Loucy (cell line): ENCODE measurements around the gene CTIF.

ENCODE experiments used
- H2AFZ ChIP-seq: fragments of 200-600 bp; sonication (generic); 2 replicates; pipeline ENCODE4 v1.6.0; 2016; ENCODE audit warnings: antibody characterized with exemption, mild to moderate bottlenecking, low read length, moderate library complexity
- H3F3A ChIP-seq: fragments of 200-600 bp; 2 replicates; pipeline ENCODE4 v1.6.0; 2016; ENCODE audit warnings: antibody characterized with exemption, low read depth, mild to moderate bottlenecking
- H3K27me3 ChIP-seq: fragments of 200-600 bp; sonication (generic); 2 replicates; pipeline ENCODE4 v1.6.1; 2014; ENCODE audit warnings: low read length, mild to moderate bottlenecking; ENCODE audit not compliant: insufficient read depth, poor library complexity, severe bottlenecking
- H3K36me3 ChIP-seq: fragments of 200-600 bp; sonication (generic); 2 replicates; pipeline ENCODE4 v1.6.1; 2016; ENCODE audit warnings: low read length; ENCODE audit not compliant: insufficient read depth
- H3K4me1 ChIP-seq: fragments of 200-600 bp; sonication (generic); 2 replicates; pipeline ENCODE4 v1.5.1; 2014; ENCODE audit warnings: low read length, mild to moderate bottlenecking; ENCODE audit not compliant: insufficient read depth, poor library complexity, severe bottlenecking
- H3K4me2 ChIP-seq: fragments of 200-600 bp; sonication (generic); 2 replicates; pipeline ENCODE4 v1.6.0; 2014; ENCODE audit warnings: antibody characterized with exemption, low read length, low read depth, mild to moderate bottlenecking; ENCODE audit not compliant: poor library complexity, severe bottlenecking
- H3K4me3 ChIP-seq: fragments of 200-600 bp; sonication (generic); 2 replicates; pipeline ENCODE4 v1.5.1; 2014; ENCODE audit warnings: low read length, mild to moderate bottlenecking, mixed read lengths; ENCODE audit not compliant: poor library complexity, severe bottlenecking
- H3K79me2 ChIP-seq: fragments of 200-600 bp; sonication (generic); 2 replicates; pipeline ENCODE4 v1.6.1; 2014; ENCODE audit warnings: low read length; ENCODE audit not compliant: insufficient read depth
- H3K9ac ChIP-seq: fragments of 200-600 bp; sonication (generic); 2 replicates; pipeline ENCODE4 v1.6.0; 2014; ENCODE audit warnings: mild to moderate bottlenecking, low read depth, low read length, moderate library complexity; ENCODE audit not compliant: poor library complexity, severe bottlenecking
- H3K9me2 ChIP-seq: fragments of 200-600 bp; sonication (generic); replicated peaks from 2 replicates; pipeline ENCODE4 v1.6.1; 2016; ENCODE audit warnings: low read depth, low read length, mixed read lengths
- H3K9me3 ChIP-seq: fragments of 200-600 bp; sonication (generic); 2 replicates; pipeline ENCODE4 v1.6.1; 2014; ENCODE audit warnings: mild to moderate bottlenecking, antibody characterized with exemption, low read length, low read depth; ENCODE audit not compliant: insufficient read depth
- H4K20me1 ChIP-seq: fragments of 200-600 bp; sonication (generic); 2 replicates; pipeline ENCODE4 v1.6.0; 2014; ENCODE audit warnings: antibody characterized with exemption, low read length, mild to moderate bottlenecking; ENCODE audit not compliant: insufficient read depth, poor library complexity, severe bottlenecking
- EZH2phosphoT487 ChIP-seq: fragments of 200-600 bp; IDR thresholded peaks from 2 replicates; pipeline ENCODE4 v1.6.1; 2018; ENCODE audit warnings: antibody characterized with exemption, mild to moderate bottlenecking, moderate library complexity, borderline replicate concordance
- TF ChIP-seq, protein P1 (sequence below): fragments of 200-600 bp; sonication (generic); conservative IDR thresholded peaks from 2 replicates; pipeline ENCODE4 v1.5.1; 2014; ENCODE audit warnings: mild to moderate bottlenecking, antibody characterized with exemption, low read length

Gene CTIF

GRCh38 chr18:48773821-48774220 lies 235.0 kb downstream of the CTIF start:
- H3K4me3 ChIP-seq = no peak overlapping the region
- no peaks in the 10 kb centered on the region for H3F3A ChIP-seq
- no peak for TF ChIP-seq EZH2phosphoT487
- TF ChIP-seq, protein P1, sequence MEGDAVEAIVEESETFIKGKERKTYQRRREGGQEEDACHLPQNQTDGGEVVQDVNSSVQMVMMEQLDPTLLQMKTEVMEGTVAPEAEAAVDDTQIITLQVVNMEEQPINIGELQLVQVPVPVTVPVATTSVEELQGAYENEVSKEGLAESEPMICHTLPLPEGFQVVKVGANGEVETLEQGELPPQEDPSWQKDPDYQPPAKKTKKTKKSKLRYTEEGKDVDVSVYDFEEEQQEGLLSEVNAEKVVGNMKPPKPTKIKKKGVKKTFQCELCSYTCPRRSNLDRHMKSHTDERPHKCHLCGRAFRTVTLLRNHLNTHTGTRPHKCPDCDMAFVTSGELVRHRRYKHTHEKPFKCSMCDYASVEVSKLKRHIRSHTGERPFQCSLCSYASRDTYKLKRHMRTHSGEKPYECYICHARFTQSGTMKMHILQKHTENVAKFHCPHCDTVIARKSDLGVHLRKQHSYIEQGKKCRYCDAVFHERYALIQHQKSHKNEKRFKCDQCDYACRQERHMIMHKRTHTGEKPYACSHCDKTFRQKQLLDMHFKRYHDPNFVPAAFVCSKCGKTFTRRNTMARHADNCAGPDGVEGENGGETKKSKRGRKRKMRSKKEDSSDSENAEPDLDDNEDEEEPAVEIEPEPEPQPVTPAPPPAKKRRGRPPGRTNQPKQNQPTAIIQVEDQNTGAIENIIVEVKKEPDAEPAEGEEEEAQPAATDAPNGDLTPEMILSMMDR = no peak
- no peaks in the 10 kb centered on the region for H4K20me1 ChIP-seq
- no peaks in the 10 kb centered on the region for H3K79me2 ChIP-seq
- no peak overlapping the region for H3K4me2 ChIP-seq
- no peak overlapping the region for H3K9ac ChIP-seq
- peaks cover 33% of the 10 kb centered on the region for H3K4me1 ChIP-seq
- no peaks in the 10 kb centered on the region for H3K27me3 ChIP-seq
- no peaks in the 10 kb centered on the region; the same call in 1 of the 2 replicates for H3K36me3 ChIP-seq
- no peaks in the 10 kb centered on the region for H3K9me2 ChIP-seq
- no peaks in the 10 kb centered on the region for H3K9me3 ChIP-seq
- no peak overlapping the region for H2AFZ ChIP-seq

DNA sequence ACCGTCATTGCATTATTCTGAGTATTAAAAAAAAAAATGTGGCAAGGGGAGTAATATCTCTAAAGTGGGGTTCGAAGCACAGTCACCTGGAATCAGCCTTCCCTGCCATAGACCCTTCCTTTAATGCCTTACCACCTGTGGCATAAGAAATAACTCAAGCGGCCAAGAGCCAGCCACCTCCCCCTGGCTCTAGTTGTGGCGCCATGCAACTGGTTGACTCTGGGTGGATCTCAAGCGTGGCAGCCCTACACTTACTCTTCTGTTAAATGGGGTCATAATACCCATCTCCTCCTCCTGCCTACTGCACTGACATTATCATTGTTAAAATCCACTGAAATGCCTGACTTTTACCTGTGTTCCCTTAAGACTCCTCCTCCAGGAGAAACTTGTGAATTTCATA lies 236.1 kb downstream of the CTIF start:
- Histone ChIP-seq H3F3A (no peaks in the 10 kb centered on the region), H3K4me1 (peaks cover 30% of the 10 kb centered on the region), H3K4me3 (no peak overlapping the region), H3K27me3 (no peaks in the 10 kb centered on the region), H3K36me3 (no peaks in the 10 kb centered on the region; the same call in 1 of the 2 replicates), H3K9me3 (no peaks in the 10 kb centered on the region), H3K9ac (no peak overlapping the region), H3K79me2 (no peaks in the 10 kb centered on the region), H2AFZ (no peak overlapping the region), H3K4me2 (no peak overlapping the region), H3K9me2 (no peaks in the 10 kb centered on the region), H4K20me1 (no peaks in the 10 kb centered on the region)
- TF ChIP-seq, protein P1 = no peak

- TF ChIP-seq EZH2phosphoT487 = no peak
- TF ChIP-seq, protein P1 = no peak
- Histone ChIP-seq H3K9ac (no peak overlapping the region), H3K79me2 (no peaks in the 10 kb centered on the region), H3K36me3 (no peaks in the 10 kb centered on the region; the same call in 1 of the 2 replicates), H3K4me1 (peaks cover 25% of the 10 kb centered on the region), H3K9me3 (no peaks in the 10 kb centered on the region), H3K27me3 (no peaks in the 10 kb centered on the region), H2AFZ (no peak overlapping the region), H3K4me3 (no peak overlapping the region), H3K9me2 (no peaks in the 10 kb centered on the region), H4K20me1 (no peaks in the 10 kb centered on the region), H3K4me2 (no peak overlapping the region), H3F3A (no peaks in the 10 kb centered on the region)
Measured at GRCh38 chr18:48775372-48776155, 236.7 kb downstream of the CTIF start.
